ENCODE results near the gene TADA2B. TPM values are rescaled to one million over a fixed set of nuclear protein-coding genes. Genes with fewer than 3 reads are reported as not detected.
"Not testable (repeated sequence)": the region's sequence is repeated elsewhere in the genome, so short reads cannot be mapped to it uniquely, and the experiment has no call there.

TADA2B gene
- polyA plus RNA-seq, 2 of the 4 experiments (the other 2 are of a cell fraction): 6.7 to 10.8 TPM

DNA sequence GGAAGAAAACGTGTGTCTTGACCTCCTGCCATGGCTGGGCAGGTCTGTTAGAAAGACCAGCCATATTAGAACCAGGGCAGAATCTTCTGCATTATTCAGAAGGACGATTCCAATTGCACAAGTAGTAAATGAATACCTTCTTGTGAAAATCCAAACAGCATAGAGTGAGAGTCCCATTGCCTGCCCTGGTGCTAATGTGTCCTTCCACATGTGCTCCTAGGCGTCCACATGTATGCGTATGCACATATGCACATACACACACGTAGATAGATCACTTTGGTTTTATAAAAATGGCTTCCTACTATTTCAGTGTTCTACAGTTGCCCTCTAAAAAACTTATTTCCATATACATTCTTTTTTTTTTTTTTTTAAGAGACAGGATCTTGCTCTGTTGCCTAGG lies 34.9 kb downstream of the TADA2B start:
- ChIA-PET POLR2A (no interaction called here), CTCF (interaction anchor here (0.6 to 9.9 kb wide), 3 partner anchors 8 to 357 kb away, joined by 3 to 69 read pairs (median 4); partner anchors contain the start of gene GRPEL1)
- H3K4me3 ChIP-seq: no peak overlapping the region
- DNase-seq (ENCODE audit: low read depth in 1 of 2, low spot score in 1 of 2) (no peak), FAIRE-seq (no peak), ATAC-seq (no peak)
- H3K4me1 ChIP-seq: no peaks in the 10 kb centered on the region
- 57% methylated on average over 5 of the region's 5 CpGs for WGBS (ENCODE audit: missing lambda C conversion rate)
- no peak for TF ChIP-seq FOXS1 (CRISPR knock-in tag; IDR thresholded peaks at IDR 0.05)
- no peak for TF ChIP-seq HOXB13 (CRISPR knock-in tag; IDR thresholded peaks at IDR 0.05; ENCODE audit: low read depth)
- no peak for TF ChIP-seq MAZ (IDR thresholded peaks at IDR 0.05; ENCODE audit: borderline replicate concordance, low read depth, low read length)
- TF ChIP-seq POLR2AphosphoS2 (conservative IDR thresholded peaks at IDR 0.05; ENCODE audit: low read length): no peak
- TF ChIP-seq, protein P1, sequence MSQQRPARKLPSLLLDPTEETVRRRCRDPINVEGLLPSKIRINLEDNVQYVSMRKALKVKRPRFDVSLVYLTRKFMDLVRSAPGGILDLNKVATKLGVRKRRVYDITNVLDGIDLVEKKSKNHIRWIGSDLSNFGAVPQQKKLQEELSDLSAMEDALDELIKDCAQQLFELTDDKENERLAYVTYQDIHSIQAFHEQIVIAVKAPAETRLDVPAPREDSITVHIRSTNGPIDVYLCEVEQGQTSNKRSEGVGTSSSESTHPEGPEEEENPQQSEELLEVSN (IDR thresholded peaks at IDR 0.05; ENCODE audit: borderline replicate concordance, low read depth): no peak
- no peak for TF ChIP-seq GATA3 (IDR thresholded peaks at IDR 0.05; ENCODE audit: borderline replicate concordance)
- no peak for TF ChIP-seq EHMT2 (IDR thresholded peaks at IDR 0.05; ENCODE audit: low read depth)
- TF ChIP-seq, protein P2, sequence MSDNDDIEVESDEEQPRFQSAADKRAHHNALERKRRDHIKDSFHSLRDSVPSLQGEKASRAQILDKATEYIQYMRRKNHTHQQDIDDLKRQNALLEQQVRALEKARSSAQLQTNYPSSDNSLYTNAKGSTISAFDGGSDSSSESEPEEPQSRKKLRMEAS (IDR thresholded peaks at IDR 0.05): no peak
- H3K9me3 ChIP-seq: no peaks in the 10 kb centered on the region
- H3K4me2 ChIP-seq: no peak overlapping the region
- H3K27ac ChIP-seq: no peak overlapping the region

DNA sequence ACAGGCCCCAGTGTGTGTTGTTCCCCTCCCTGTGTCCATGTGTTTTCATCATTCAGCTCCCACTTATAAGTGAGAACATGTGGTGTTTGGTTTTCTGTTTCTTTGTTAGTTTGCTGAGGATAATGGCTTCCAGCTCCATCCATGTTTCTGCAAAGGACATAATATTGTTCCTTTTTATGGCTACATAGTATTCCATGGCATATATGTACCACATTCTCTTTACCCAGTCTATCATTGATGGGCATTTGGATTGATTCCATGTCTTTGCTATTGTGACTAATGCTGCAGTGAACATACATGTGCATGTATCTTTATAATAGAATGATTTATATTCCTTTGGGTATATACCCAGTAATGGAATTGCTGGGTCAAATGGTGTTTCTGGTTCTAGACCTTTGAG lies 36.3 kb downstream of the TADA2B start:
- FAIRE-seq; H3K4me2 ChIP-seq; H3K4me3 ChIP-seq; DNase-seq (ENCODE audit: low read depth in 1 of 2, low spot score in 1 of 2); H3K4me1 ChIP-seq; H3K27ac ChIP-seq; ATAC-seq; POLR2A ChIA-PET; H3K9me3 ChIP-seq: not testable (repeated sequence)
- CTCF ChIA-PET: interaction anchor here (0.7 to 9.9 kb wide), 4 partner anchors 10 to 359 kb away, joined by 3 to 69 read pairs (median 4); partner anchors contain the start of gene GRPEL1

DNA sequence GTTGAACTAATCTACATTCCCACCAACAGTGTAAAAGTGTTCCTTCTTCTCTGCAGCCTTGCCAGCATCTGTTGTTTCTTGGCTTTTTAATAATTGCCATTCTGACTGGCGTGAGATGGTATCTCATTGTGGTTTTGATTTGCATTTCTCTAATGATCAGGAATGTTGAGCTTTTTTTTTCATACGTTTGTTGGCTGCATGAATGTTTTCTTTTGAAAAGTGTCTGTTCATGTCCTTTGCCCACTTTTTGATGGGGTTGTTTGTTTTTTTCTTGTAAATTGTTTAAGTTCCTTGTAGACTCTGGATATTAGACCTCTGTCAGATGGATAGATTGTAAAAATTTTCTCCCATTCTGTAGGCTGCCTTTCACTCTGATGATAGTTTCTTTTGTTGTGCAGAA lies 36.7 kb downstream of the TADA2B start:
- 54% methylated on average over 2 of the region's 2 CpGs for WGBS (ENCODE audit: missing lambda C conversion rate)
- DNase-seq (ENCODE audit: low read depth in 1 of 2, low spot score in 1 of 2); FAIRE-seq; H3K4me3 ChIP-seq; H3K9me3 ChIP-seq; H3K4me2 ChIP-seq; H3K4me1 ChIP-seq; ATAC-seq; H3K27ac ChIP-seq; POLR2A ChIA-PET: not testable (repeated sequence)
- CTCF ChIA-PET: interaction anchor here (1.2 to 9.9 kb wide), 5 partner anchors 10 to 360 kb away, joined by 3 to 69 read pairs (median 4); partner anchors contain the start of gene GRPEL1

DNA sequence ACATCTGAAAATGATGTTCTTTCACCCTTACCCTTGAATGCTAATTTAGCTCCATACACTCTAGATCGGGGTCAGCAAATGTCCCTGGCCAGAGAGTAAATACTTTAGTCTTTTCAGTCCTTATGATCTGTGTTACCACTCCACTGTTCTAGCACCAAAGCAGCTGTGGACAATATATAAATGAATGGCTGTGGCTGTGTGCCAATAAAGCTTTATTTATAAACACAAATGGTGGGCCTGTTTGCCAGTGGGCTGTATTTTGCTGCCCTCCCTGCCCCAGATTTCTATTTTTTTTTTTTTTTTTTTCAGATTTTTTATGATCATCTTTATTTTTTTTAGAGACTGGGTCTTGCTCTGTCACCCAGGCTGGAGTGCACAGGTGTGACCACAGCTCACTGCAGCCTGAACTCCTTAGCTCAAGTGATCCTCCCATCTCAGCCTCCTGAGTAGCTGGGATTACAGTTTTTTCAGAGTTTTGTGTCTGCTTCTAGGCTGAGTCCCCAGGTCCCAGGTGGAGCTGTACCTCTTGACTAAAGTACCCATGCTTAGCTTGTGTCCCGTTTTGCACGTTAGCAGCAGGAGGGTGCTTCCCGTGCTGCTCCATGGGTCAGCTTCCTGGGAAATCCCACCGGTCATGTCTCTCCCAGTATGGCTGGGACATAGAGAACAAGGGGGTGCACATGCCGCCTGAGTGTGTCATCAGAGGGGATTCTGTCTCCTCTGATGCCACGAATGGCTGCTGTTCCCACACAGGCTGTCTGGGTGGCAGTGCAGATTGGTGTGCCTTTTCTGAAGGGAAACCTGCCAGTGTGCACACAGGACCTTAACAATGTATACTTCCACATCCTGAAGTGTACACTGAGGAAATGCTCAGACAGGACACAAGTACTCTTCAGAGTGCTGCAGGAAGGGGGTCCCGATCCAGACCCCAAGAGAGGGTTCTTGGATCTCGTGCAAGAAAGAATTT lies 40.7 kb downstream of the TADA2B start:
- ATAC-seq (peak; percentile 56; a peak in 5 of 6 replicates), FAIRE-seq (no peak), DNase-seq (ENCODE audit: low read depth in 1 of 2, low spot score in 1 of 2) (no peak)
- Histone ChIP-seq H3K27ac (peak overlapping the region; percentile 59 to 67), H3K4me3 (peak overlapping the region; percentile 38; the same call in 2 of the 3 replicates), H3K4me2 (peak overlapping the region; percentile 90), H3K4me1 (no peaks in the 10 kb centered on the region), H3K9me3 (no peaks in the 10 kb centered on the region)
- ChIA-PET CTCF (interaction anchor here (0.6 to 9.9 kb wide), 9 partner anchors 14 to 1689 kb away, joined by 3 to 69 read pairs (median 3); partner anchors contain the start of gene GRPEL1), POLR2A (no interaction called here)
- 33% methylated on average over 8 of the region's 9 CpGs for WGBS (ENCODE audit: missing lambda C conversion rate)
- TF ChIP-seq, protein P2 (IDR thresholded peaks at IDR 0.05): no peak
- TF ChIP-seq, protein P3, sequence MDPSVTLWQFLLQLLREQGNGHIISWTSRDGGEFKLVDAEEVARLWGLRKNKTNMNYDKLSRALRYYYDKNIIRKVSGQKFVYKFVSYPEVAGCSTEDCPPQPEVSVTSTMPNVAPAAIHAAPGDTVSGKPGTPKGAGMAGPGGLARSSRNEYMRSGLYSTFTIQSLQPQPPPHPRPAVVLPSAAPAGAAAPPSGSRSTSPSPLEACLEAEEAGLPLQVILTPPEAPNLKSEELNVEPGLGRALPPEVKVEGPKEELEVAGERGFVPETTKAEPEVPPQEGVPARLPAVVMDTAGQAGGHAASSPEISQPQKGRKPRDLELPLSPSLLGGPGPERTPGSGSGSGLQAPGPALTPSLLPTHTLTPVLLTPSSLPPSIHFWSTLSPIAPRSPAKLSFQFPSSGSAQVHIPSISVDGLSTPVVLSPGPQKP (IDR thresholded peaks at IDR 0.05; ENCODE audit: low read depth, low read length): no peak
- no peak for TF ChIP-seq ZFP36 (IDR thresholded peaks at IDR 0.05; ENCODE audit: borderline replicate concordance, partially characterized antibody)
- TF ChIP-seq, protein P4, sequence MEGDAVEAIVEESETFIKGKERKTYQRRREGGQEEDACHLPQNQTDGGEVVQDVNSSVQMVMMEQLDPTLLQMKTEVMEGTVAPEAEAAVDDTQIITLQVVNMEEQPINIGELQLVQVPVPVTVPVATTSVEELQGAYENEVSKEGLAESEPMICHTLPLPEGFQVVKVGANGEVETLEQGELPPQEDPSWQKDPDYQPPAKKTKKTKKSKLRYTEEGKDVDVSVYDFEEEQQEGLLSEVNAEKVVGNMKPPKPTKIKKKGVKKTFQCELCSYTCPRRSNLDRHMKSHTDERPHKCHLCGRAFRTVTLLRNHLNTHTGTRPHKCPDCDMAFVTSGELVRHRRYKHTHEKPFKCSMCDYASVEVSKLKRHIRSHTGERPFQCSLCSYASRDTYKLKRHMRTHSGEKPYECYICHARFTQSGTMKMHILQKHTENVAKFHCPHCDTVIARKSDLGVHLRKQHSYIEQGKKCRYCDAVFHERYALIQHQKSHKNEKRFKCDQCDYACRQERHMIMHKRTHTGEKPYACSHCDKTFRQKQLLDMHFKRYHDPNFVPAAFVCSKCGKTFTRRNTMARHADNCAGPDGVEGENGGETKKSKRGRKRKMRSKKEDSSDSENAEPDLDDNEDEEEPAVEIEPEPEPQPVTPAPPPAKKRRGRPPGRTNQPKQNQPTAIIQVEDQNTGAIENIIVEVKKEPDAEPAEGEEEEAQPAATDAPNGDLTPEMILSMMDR (IDR thresholded peaks at IDR 0.05): no peak
- no peak for TF ChIP-seq GATA3 (IDR thresholded peaks at IDR 0.05; ENCODE audit: borderline replicate concordance)
- no peak for TF ChIP-seq RFX5 (IDR thresholded peaks at IDR 0.05)
- no peak for TF ChIP-seq EHMT2 (IDR thresholded peaks at IDR 0.05; ENCODE audit: low read depth)
- TF ChIP-seq, protein P5, sequence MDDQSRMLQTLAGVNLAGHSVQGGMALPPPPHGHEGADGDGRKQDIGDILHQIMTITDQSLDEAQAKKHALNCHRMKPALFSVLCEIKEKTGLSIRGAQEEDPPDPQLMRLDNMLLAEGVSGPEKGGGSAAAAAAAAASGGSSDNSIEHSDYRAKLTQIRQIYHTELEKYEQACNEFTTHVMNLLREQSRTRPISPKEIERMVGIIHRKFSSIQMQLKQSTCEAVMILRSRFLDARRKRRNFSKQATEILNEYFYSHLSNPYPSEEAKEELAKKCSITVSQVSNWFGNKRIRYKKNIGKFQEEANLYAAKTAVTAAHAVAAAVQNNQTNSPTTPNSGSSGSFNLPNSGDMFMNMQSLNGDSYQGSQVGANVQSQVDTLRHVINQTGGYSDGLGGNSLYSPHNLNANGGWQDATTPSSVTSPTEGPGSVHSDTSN (IDR thresholded peaks at IDR 0.05): no peak
- TF ChIP-seq, protein P6, sequence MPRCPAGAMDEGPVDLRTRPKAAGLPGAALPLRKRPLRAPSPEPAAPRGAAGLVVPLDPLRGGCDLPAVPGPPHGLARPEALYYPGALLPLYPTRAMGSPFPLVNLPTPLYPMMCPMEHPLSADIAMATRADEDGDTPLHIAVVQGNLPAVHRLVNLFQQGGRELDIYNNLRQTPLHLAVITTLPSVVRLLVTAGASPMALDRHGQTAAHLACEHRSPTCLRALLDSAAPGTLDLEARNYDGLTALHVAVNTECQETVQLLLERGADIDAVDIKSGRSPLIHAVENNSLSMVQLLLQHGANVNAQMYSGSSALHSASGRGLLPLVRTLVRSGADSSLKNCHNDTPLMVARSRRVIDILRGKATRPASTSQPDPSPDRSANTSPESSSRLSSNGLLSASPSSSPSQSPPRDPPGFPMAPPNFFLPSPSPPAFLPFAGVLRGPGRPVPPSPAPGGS (IDR thresholded peaks at IDR 0.05): no peak
- TF ChIP-seq MAZ (IDR thresholded peaks at IDR 0.05; ENCODE audit: borderline replicate concordance, low read depth, low read length): no peak
- TF ChIP-seq ESRRA (IDR thresholded peaks at IDR 0.05; ENCODE audit: borderline replicate concordance, low read length): no peak
- TF ChIP-seq HDAC2 (IDR thresholded peaks at IDR 0.05): no peak
- TF ChIP-seq CHD2 (IDR thresholded peaks at IDR 0.05; ENCODE audit: low read length, partially characterized antibody): no peak
- TF ChIP-seq SREBF2 (IDR thresholded peaks at IDR 0.05): no peak
- no peak for TF ChIP-seq ZC3H11A (IDR thresholded peaks at IDR 0.05)

All from A549 (cell line).